ENCODE results near the gene AMOTL2.

GRCh38 chr3:134353171-134353825, 20.9 kb downstream of the AMOTL2 start:
- no peak for TF ChIP-seq EZH2 (IDR thresholded peaks at IDR 0.05; ENCODE audit: insufficient read depth, poor library complexity, severe bottlenecking)
- no peak for TF ChIP-seq EZH2phosphoT487 (IDR thresholded peaks at IDR 0.05; ENCODE audit: insufficient read depth, low read depth)
